ENCODE results near the gene THG1L. TPM values are rescaled to one million over a fixed set of nuclear protein-coding genes. Genes with fewer than 3 reads are reported as not detected.
"Not testable (repeated sequence)": the region's sequence is repeated elsewhere in the genome, so short reads cannot be mapped to it uniquely, and the experiment has no call there.

Gene THG1L
- total RNA-seq = 6.6 TPM
- long read RNA-seq, partial matches to known transcripts = 0 of 6 reads
- long read RNA-seq, other reads (novel, unspliced or antisense) = 2 of 6 reads

DNA sequence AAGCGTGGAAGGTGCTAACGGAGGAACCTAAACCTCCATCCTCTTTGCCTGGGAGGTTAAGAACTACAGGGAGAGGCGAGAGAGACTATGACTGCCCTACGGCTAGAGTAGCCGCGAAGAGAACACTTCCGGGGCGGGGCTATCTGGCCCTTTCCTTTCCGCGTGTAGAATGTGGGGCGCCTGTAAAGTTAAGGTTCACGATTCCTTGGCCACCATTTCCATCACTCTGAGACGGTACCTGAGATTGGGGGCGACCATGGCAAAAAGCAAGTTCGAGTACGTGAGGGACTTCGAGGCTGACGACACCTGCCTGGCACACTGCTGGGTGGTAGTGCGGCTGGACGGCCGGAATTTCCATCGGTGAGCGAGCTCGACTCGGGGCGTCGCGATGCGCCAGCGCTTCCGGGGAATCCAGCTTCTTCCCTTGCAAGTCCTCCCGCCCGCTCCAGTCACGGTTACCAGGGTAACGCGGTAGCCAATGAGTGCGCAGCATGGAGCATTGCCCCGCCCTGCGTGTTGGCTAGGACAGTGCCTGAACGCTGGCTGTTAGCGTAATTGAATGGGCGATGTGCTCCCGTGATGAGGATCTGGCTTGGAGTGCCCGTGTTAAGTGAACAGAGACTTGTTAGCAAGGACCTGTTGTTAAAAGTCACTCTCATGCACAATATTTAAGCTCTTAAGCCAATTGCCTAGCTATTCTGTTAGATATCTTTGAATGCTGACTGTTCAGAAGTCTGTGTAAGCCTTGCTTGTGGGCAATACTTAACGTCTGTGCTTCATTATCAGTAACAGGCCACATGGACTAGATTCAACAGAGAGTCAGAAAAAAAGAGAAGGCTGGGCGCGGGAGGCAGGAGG lies at the start of gene THG1L:
TSS of gene THG1L (plus strand) at position 149 of the 858 bp plus-strand sequence. CDS start at position 170, 21 bp downstream.
- peak; percentile 98 for DNase-seq
- Histone ChIP-seq H3K27ac (replicated peaks) (peak within 1 kb of the TSS; percentile 96), H3K9me3 (replicated peaks) (no peaks in the 10 kb centered on the region), H3K4me3 (peak within 1 kb of the TSS; percentile 81), H3K27me3 (ENCODE audit: low read depth) (no peaks in the 10 kb centered on the region), H3K4me1 (peaks cover 11% of the 10 kb centered on the region), H3K36me3 (peaks cover 22% of the 10 kb centered on the region)
- intact Hi-C loops (cut with micrococcal nuclease) = no loop called here
- TF ChIP-seq, protein P1, sequence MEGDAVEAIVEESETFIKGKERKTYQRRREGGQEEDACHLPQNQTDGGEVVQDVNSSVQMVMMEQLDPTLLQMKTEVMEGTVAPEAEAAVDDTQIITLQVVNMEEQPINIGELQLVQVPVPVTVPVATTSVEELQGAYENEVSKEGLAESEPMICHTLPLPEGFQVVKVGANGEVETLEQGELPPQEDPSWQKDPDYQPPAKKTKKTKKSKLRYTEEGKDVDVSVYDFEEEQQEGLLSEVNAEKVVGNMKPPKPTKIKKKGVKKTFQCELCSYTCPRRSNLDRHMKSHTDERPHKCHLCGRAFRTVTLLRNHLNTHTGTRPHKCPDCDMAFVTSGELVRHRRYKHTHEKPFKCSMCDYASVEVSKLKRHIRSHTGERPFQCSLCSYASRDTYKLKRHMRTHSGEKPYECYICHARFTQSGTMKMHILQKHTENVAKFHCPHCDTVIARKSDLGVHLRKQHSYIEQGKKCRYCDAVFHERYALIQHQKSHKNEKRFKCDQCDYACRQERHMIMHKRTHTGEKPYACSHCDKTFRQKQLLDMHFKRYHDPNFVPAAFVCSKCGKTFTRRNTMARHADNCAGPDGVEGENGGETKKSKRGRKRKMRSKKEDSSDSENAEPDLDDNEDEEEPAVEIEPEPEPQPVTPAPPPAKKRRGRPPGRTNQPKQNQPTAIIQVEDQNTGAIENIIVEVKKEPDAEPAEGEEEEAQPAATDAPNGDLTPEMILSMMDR (IDR thresholded peaks at IDR 0.05; ENCODE audit: borderline replicate concordance) = no peak

DNA sequence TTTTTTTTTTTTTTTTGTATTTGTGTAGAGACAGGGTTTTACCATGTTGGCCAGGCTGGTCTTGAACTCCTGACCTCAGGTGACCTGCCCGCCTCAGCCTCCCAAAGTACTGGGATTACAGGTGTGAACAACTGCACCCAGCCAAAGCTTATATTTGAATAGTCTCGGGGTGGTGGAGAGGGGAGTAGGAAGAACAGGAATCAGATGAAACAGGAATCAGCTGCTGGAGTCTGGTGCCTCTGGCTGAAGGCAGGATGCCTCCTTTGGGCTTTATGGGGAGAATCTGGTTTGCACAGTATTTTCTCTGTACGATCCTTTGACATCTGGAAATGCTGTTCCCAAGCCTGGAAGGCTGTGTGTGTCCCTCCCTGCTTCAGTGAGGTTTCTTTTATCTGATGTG lies 49.0 kb upstream of the THG1L start:
- Histone ChIP-seq H3K27ac (replicated peaks) (no peak overlapping the region), H3K9me3 (replicated peaks) (no peaks in the 10 kb centered on the region), H3K27me3 (ENCODE audit: low read depth) (no peaks in the 10 kb centered on the region), H3K4me3 (no peak overlapping the region), H3K36me3 (no peaks in the 10 kb centered on the region), H3K4me1 (peaks cover 9% of the 10 kb centered on the region)
- TF ChIP-seq, protein P1 (IDR thresholded peaks at IDR 0.05; ENCODE audit: borderline replicate concordance) = no peak
- intact Hi-C loops (cut with micrococcal nuclease) = no loop called here
- DNase-seq = no peak

DNA sequence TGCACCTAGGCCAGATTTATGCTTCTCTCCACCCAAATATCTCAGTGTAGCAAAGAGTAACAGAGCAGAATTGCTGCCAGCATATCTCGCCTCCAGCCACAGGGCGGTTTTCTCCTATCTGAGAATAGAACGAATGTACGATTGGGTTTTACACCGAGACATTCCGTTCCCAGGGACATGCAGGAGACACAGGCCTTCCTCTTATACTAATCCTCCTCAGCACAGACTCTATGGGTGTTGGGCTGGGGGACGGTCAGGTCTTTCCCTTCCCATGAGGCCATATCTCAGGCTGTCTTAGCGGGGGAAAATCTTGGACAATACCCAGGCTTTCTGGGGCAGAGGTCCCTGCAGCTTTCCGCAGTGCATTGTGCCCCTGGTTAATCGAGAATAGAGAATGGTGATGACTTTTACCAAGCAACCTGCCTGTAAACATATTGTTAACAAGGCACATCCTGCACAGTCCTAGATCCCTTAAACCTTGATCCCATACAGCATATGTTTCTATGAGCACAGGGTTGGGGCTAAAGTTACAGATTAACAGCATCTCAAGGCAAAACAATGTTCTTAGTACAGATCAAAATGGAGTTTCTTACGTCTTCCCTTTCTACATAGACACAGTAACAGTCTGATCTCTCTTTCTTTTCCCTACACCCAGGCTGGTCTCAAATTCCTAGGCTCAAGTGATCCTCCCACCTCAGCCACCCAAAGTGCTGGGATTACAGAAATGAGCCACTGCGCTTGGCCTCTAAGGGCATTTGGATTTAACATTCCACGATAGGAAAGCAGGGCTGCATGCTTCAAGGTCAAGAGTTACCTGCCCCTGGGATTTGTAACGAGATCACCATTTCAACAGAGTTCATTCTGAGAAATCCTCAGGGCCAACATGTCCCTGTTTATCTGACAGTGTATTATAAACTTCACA lies 44.7 kb upstream of the THG1L start:
- H3K4me1 ChIP-seq; H3K36me3 ChIP-seq; intact Hi-C loops (cut with micrococcal nuclease); H3K9me3 ChIP-seq (replicated peaks); H3K4me3 ChIP-seq: not testable (repeated sequence)
- DNase-seq = peak; percentile 15
- Histone ChIP-seq H3K27ac (replicated peaks) (peak overlapping the region; percentile 69), H3K27me3 (ENCODE audit: low read depth) (peaks cover 10% of the 10 kb centered on the region)

DNA sequence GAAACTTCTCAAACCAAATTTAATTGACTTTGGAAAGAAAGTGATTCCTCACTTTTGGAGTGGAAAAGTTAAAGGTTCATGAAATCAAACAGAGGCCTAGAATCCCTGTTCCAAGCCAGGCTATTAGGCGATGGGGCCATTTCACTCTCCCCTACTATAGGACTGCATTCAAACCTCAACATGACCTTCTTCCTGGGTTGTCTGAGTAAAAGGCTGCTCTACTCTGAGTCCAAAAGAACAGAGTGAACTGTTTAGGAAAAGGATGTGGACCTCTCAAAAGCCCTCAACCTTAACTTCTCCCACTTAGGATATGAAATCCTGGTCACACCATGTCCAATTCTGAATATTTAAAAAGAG lies 44.0 kb upstream of the THG1L start:
- TF ChIP-seq, protein P1 (IDR thresholded peaks at IDR 0.05; ENCODE audit: borderline replicate concordance) = no peak
- Histone ChIP-seq H3K27me3 (ENCODE audit: low read depth) (peaks cover 10% of the 10 kb centered on the region), H3K4me3 (no peak overlapping the region), H3K27ac (replicated peaks) (peak overlapping the region; percentile 69), H3K36me3 (no peaks in the 10 kb centered on the region), H3K9me3 (replicated peaks) (no peaks in the 10 kb centered on the region), H3K4me1 (peaks cover 10% of the 10 kb centered on the region)
- DNase-seq = no peak
- intact Hi-C loops (cut with micrococcal nuclease) = no loop called here

DNA sequence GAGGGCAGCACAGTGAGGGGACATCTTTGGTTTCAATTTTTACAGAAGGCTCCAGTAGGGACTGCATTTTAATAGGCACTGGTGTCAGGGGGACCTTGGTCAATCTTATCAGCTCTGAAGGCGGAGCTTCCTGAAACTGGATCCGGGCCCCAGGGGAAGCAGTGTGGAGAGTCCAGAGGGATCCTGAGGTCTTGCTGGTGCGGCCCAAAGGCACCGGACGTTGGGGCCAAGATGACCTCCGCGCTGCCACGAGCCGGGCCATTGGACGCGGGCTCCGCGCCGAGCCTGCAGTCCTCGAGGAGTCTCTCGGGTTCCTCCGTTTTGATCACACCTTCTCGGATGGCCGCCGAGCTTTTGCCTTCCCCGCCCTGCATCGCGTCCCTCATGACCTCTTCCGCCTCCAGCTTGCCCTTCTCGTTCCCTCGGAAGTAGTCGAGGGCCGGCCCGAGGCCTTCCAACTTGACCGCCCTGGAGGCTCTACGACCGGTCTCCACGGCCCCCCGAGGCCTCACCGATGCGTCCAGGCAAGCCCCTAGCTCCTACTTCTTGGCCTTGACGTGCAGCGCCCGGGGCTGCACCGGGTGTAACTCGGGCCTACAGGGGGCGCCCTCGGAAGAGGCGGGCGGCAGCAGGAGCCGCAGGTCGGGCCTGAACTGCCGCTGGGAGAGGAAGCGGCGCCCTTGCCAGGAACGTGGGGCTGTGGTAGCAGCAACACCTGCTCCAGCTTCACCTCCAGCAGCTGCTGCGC lies 41.1 kb upstream of the THG1L start:
- peaks cover 10% of the 10 kb centered on the region for H3K4me1 ChIP-seq
- H3K36me3 ChIP-seq = no peaks in the 10 kb centered on the region
- no peaks in the 10 kb centered on the region for H3K9me3 ChIP-seq (replicated peaks)
- DNase-seq = no peak
- no peak overlapping the region for H3K27ac ChIP-seq (replicated peaks)
- peak overlapping the region; percentile 11 for H3K4me3 ChIP-seq
- intact Hi-C loops (cut with micrococcal nuclease) = no loop called here
- TF ChIP-seq, protein P1 (IDR thresholded peaks at IDR 0.05; ENCODE audit: borderline replicate concordance) = no peak
- peaks cover 10% of the 10 kb centered on the region for H3K27me3 ChIP-seq (ENCODE audit: low read depth)
